ENCODE results near the gene MTHFD2.
"Not testable (repeated sequence)": the region's sequence is repeated elsewhere in the genome, so short reads cannot be mapped to it uniquely, and the experiment has no call there.

The MTHFD2 gene

GRCh38 chr2:74198023-74198460 lies 373 bp upstream of the MTHFD2 start:
- no peak for ATAC-seq

GRCh38 chr2:74199275-74199701 lies 873 bp downstream of the MTHFD2 start:
- ATAC-seq, result no peak

GRCh38 chr2:74199871-74200305 lies 1.5 kb downstream of the MTHFD2 start:
- no peak for ATAC-seq

GRCh38 chr2:74201196-74201595 lies 2.8 kb downstream of the MTHFD2 start:
- ATAC-seq, result no peak

- no peak for ATAC-seq
Measured at GRCh38 chr2:74201596-74201995, 3.2 kb downstream of the MTHFD2 start.

GRCh38 chr2:74204436-74204835 lies 6.0 kb downstream of the MTHFD2 start:
- no peak for ATAC-seq

- no peak for ATAC-seq
Measured at GRCh38 chr2:74205113-74205512, 6.7 kb downstream of the MTHFD2 start.

- peak; percentile 15 to 33 for ATAC-seq
Measured at GRCh38 chr2:74205596-74205995, 7.2 kb downstream of the MTHFD2 start.

- ATAC-seq, result peak; percentile 87 to 90
Measured at GRCh38 chr2:74206180-74206688, 7.8 kb downstream of the MTHFD2 start.

GRCh38 chr2:74212702-74213410 lies 14.4 kb downstream of the MTHFD2 start:
- no peak for ATAC-seq

GRCh38 chr2:74215771-74216170 lies 17.4 kb downstream of the MTHFD2 start:
- not testable (repeated sequence) for ATAC-seq

GRCh38 chr2:74216642-74217041 lies 18.2 kb downstream of the MTHFD2 start:
- ATAC-seq, result no peak

- no peak for ATAC-seq
Measured at GRCh38 chr2:74219846-74220486, 21.6 kb downstream of the MTHFD2 start.

- no peak for ATAC-seq
Measured at GRCh38 chr2:74221091-74221490, 22.7 kb downstream of the MTHFD2 start.

GRCh38 chr2:74221604-74222299 lies 23.3 kb downstream of the MTHFD2 start:
- ATAC-seq, result no peak

- no peak for ATAC-seq
Measured at GRCh38 chr2:74222300-74222650, 23.9 kb downstream of the MTHFD2 start.

GRCh38 chr2:74223941-74224770 lies 25.7 kb downstream of the MTHFD2 start:
- ATAC-seq, result no peak

- ATAC-seq, result no peak
Measured at GRCh38 chr2:74225698-74226459, 27.5 kb downstream of the MTHFD2 start.

GRCh38 chr2:74226648-74227213 lies 28.3 kb downstream of the MTHFD2 start:
- ATAC-seq, result no peak

- ATAC-seq, result no peak
Measured at GRCh38 chr2:74227646-74228045, 29.2 kb downstream of the MTHFD2 start.

GRCh38 chr2:74228772-74229171 lies 30.4 kb downstream of the MTHFD2 start:
- ATAC-seq, result no peak
